GM20431 (cell line): Measurements from ENCODE around the gene PKNOX2.

Source experiments
- in situ Hi-C: fragments of 300-500 bp; cut with MseI, MboI; formaldehyde crosslinking; loops from one replicate; pipeline ENCODE4 v1.15.0; 2020; ENCODE audit warnings: low sequenced_read_pairs; ENCODE audit not compliant: unreplicated experiment

The PKNOX2 gene

GRCh38 chr11:125387901-125388300 is 223.3 kb downstream of the PKNOX2 start:
- in situ Hi-C loops = no loop called here

- in situ Hi-C loops = no loop called here
These were observed 224.1 kb downstream of the PKNOX2 start for GRCh38 chr11:125388611-125389010.

GRCh38 chr11:125389339-125390166 is 225.0 kb downstream of the PKNOX2 start:
- in situ Hi-C loops = no loop called here

GRCh38 chr11:125390946-125391345 is 226.4 kb downstream of the PKNOX2 start:
- in situ Hi-C loops = no loop called here

- in situ Hi-C loops = no loop called here
These were observed 228.8 kb downstream of the PKNOX2 start for GRCh38 chr11:125393331-125393730.

GRCh38 chr11:125394296-125394695 is 229.7 kb downstream of the PKNOX2 start:
- in situ Hi-C loops = no loop called here

- in situ Hi-C loops = no loop called here
These were observed 232.9 kb downstream of the PKNOX2 start for GRCh38 chr11:125397421-125397820.

- in situ Hi-C loops = no loop called here
These were observed 233.9 kb downstream of the PKNOX2 start for GRCh38 chr11:125398475-125398874.

- in situ Hi-C loops = no loop called here
These were observed 234.6 kb downstream of the PKNOX2 start for GRCh38 chr11:125398994-125399640.

GRCh38 chr11:125399945-125400344 is 235.4 kb downstream of the PKNOX2 start:
- in situ Hi-C loops = no loop called here

- in situ Hi-C loops = no loop called here
These were observed 236.7 kb downstream of the PKNOX2 start for GRCh38 chr11:125401235-125401634.

GRCh38 chr11:125401746-125402145 is 237.2 kb downstream of the PKNOX2 start:
- in situ Hi-C loops = no loop called here

- in situ Hi-C loops = no loop called here
These were observed 237.9 kb downstream of the PKNOX2 start for GRCh38 chr11:125402435-125402834.

- in situ Hi-C loops = no loop called here
These were observed 239.7 kb downstream of the PKNOX2 start for GRCh38 chr11:125404157-125404810.

- in situ Hi-C loops = no loop called here
These were observed 240.6 kb downstream of the PKNOX2 start for GRCh38 chr11:125404811-125405790.

GRCh38 chr11:125407046-125407445 is 242.5 kb downstream of the PKNOX2 start:
- in situ Hi-C loops = no loop called here

GRCh38 chr11:125408311-125408711 is 243.8 kb downstream of the PKNOX2 start:
- in situ Hi-C loops = no loop called here

GRCh38 chr11:125410091-125410490 is 245.5 kb downstream of the PKNOX2 start:
- in situ Hi-C loops = no loop called here

GRCh38 chr11:125412177-125412496 is 247.6 kb downstream of the PKNOX2 start:
- in situ Hi-C loops = no loop called here

- in situ Hi-C loops = no loop called here
These were observed 248.0 kb downstream of the PKNOX2 start for GRCh38 chr11:125412509-125412908.
